ENCODE measurements around the gene WSB1. TPM values are rescaled to one million over a fixed set of nuclear protein-coding genes. Genes with fewer than 3 reads are reported as not detected.

WSB1 gene
- total and polyA plus RNA-seq, 2 donors (not counting 1 experiment from before 2014, with no cell fraction given), result 123 to 217 TPM

DNA sequence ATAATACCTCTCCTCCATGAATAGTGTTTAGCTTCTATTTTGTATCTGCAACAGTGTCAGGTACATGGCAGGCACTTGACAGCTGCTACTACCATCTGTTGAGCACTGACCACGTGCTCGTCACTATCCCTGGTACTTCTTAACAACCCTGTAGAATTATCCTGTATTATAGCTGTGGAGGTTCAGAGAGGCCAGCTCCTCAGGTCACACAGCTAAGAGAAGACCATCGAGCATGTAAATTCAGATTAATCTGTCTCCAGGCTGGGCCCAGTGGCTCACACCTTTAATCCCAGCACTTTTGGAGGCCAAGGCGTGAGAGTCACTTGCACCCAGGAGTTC lies 26.3 kb downstream of the WSB1 start:
- no peak overlapping the region for H3K27ac ChIP-seq (ENCODE audit: low read length in 2 of 2)
- no peak overlapping the region for H3K9ac ChIP-seq (ENCODE audit: low read length)
- intact Hi-C loops (cut with micrococcal nuclease), result no loop called here
- no peaks in the 10 kb centered on the region for H3K9me3 ChIP-seq (ENCODE audit: control extremely low read depth in 1 of 3, control insufficient read depth in 2 of 3, insufficient read depth in 1 of 3, low read length in 2 of 3)
- H3K4me3 ChIP-seq (ENCODE audit: control extremely low read depth in 1 of 5, extremely low read depth in 1 of 5, insufficient read depth in 1 of 5, low read depth in 2 of 5, low read length in 4 of 5), result no peak overlapping the region
- no peaks in the 10 kb centered on the region for H3K4me1 ChIP-seq (ENCODE audit: control insufficient read depth in 2 of 2, insufficient read depth in 2 of 2, low read length in 2 of 2)
- Mint-ChIP-seq H3K4me1 (no peaks in the 10 kb centered on the region), H3K27me3 (no peaks in the 10 kb centered on the region), H3K27ac (no peak overlapping the region), H3K4me3 (no peak overlapping the region), H3K9me3 (ENCODE audit: insufficient read depth) (no peaks in the 10 kb centered on the region)
- CTCF ChIA-PET, result interaction anchor here (0.5 to 1.3 kb wide), 5 partner anchors 10 to 84 kb away, joined by 3 to 6 read pairs (median 3); no protein-coding TSS in a partner anchor
- no peak for DNase-seq
- H3K79me2 ChIP-seq (ENCODE audit: control insufficient read depth, insufficient read depth, low read length), result no peaks in the 10 kb centered on the region
- peaks cover 2 to 15% of the 10 kb centered on the region in 2 experiments for H3K36me3 ChIP-seq (replicated peaks in 1 of 2; ENCODE audit: control extremely low read depth in 1 of 2, control insufficient read depth in 1 of 2, extremely low read depth in 1 of 2, insufficient read depth in 2 of 2, low read length in 1 of 2)
- no peaks in the 10 kb centered on the region for H4K20me1 ChIP-seq (ENCODE audit: control insufficient read depth, insufficient read depth, low read length, poor library complexity, severe bottlenecking)
- H2AFZ ChIP-seq (ENCODE audit: insufficient read depth, low read depth, low read length, poor library complexity, severe bottlenecking), result no peak overlapping the region
- WGBS (ENCODE audit: insufficient coverage), result 100% methylated on average over 2 of the region's 4 CpGs
- no peaks in the 10 kb centered on the region for H3K27me3 ChIP-seq (replicated peaks in 1 of 4; ENCODE audit: control extremely low read depth in 1 of 4, control insufficient read depth in 3 of 4, insufficient read depth in 4 of 4, low read length in 3 of 4)
- H3K4me2 ChIP-seq (replicated peaks; ENCODE audit: low read depth, low read length, poor library complexity, severe bottlenecking), result no peak overlapping the region
- no peak for ATAC-seq (ENCODE audit: low read depth)
- no peak for TF ChIP-seq EZH2 (IDR thresholded peaks at IDR 0.05; ENCODE audit: borderline replicate concordance, insufficient read depth, low read depth, low read length, poor library complexity, severe bottlenecking)
- TF ChIP-seq, protein P1, sequence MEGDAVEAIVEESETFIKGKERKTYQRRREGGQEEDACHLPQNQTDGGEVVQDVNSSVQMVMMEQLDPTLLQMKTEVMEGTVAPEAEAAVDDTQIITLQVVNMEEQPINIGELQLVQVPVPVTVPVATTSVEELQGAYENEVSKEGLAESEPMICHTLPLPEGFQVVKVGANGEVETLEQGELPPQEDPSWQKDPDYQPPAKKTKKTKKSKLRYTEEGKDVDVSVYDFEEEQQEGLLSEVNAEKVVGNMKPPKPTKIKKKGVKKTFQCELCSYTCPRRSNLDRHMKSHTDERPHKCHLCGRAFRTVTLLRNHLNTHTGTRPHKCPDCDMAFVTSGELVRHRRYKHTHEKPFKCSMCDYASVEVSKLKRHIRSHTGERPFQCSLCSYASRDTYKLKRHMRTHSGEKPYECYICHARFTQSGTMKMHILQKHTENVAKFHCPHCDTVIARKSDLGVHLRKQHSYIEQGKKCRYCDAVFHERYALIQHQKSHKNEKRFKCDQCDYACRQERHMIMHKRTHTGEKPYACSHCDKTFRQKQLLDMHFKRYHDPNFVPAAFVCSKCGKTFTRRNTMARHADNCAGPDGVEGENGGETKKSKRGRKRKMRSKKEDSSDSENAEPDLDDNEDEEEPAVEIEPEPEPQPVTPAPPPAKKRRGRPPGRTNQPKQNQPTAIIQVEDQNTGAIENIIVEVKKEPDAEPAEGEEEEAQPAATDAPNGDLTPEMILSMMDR (IDR thresholded peaks at IDR 0.05), result no peak
- POLR2A ChIA-PET, result no interaction called here

DNA sequence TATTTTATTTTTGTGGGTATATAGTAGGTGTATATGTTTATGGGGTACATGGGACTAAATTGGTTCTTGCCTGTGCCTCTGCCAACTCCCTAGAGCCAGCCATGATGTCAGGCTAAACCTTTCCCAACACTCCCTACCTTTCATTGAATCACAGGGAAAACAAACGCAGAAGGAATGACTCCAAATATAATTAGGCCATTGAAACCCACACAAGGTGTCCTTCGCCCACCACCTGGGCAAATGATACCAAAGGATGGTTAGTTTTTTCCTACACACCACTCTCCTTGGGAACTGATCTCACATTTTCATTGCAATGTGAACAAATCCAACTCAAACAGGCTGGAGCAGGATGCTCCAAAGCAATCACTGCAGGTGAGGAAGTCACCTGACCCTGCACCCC lies 27.5 kb downstream of the WSB1 start:
- Histone ChIP-seq H3K4me2 (replicated peaks; ENCODE audit: low read depth, low read length, poor library complexity, severe bottlenecking) (no peak overlapping the region), H3K27ac (ENCODE audit: low read length in 2 of 2) (no peak overlapping the region), H2AFZ (ENCODE audit: insufficient read depth, low read depth, low read length, poor library complexity, severe bottlenecking) (no peak overlapping the region), H3K36me3 (replicated peaks in 1 of 2; ENCODE audit: control extremely low read depth in 1 of 2, control insufficient read depth in 1 of 2, extremely low read depth in 1 of 2, insufficient read depth in 2 of 2, low read length in 1 of 2) (peaks cover 2 to 5% of the 10 kb centered on the region in 2 experiments), H3K4me1 (ENCODE audit: control insufficient read depth in 2 of 2, insufficient read depth in 2 of 2, low read length in 2 of 2) (no peaks in the 10 kb centered on the region), H4K20me1 (ENCODE audit: control insufficient read depth, insufficient read depth, low read length, poor library complexity, severe bottlenecking) (no peaks in the 10 kb centered on the region), H3K9me3 (ENCODE audit: control extremely low read depth in 1 of 3, control insufficient read depth in 2 of 3, insufficient read depth in 1 of 3, low read length in 2 of 3) (no peaks in the 10 kb centered on the region), H3K4me3 (ENCODE audit: control extremely low read depth in 1 of 5, extremely low read depth in 1 of 5, insufficient read depth in 1 of 5, low read depth in 2 of 5, low read length in 4 of 5) (no peak overlapping the region), H3K79me2 (ENCODE audit: control insufficient read depth, insufficient read depth, low read length) (no peaks in the 10 kb centered on the region), H3K9ac (ENCODE audit: low read length) (no peak overlapping the region), H3K27me3 (replicated peaks in 1 of 4; ENCODE audit: control extremely low read depth in 1 of 4, control insufficient read depth in 3 of 4, insufficient read depth in 4 of 4, low read length in 3 of 4) (no peaks in the 10 kb centered on the region)
- no peak for ATAC-seq (ENCODE audit: low read depth)
- Mint-ChIP-seq H3K4me3 (no peak overlapping the region), H3K27ac (no peak overlapping the region), H3K4me1 (no peaks in the 10 kb centered on the region), H3K27me3 (no peaks in the 10 kb centered on the region), H3K9me3 (ENCODE audit: insufficient read depth) (no peaks in the 10 kb centered on the region)
- TF ChIP-seq EZH2 (IDR thresholded peaks at IDR 0.05; ENCODE audit: borderline replicate concordance, insufficient read depth, low read depth, low read length, poor library complexity, severe bottlenecking), result no peak
- TF ChIP-seq, protein P1 (IDR thresholded peaks at IDR 0.05), result no peak
- WGBS (ENCODE audit: insufficient coverage), result 93% methylated on average over 2 of the region's 2 CpGs
- intact Hi-C loops (cut with micrococcal nuclease), result no loop called here
- ChIA-PET CTCF (interaction anchor here (0.6 to 0.7 kb wide), 2 partner anchors 12 to 51 kb away, joined by 3 read pairs; no protein-coding TSS in a partner anchor), POLR2A (no interaction called here)
- DNase-seq, result no peak

All from B cell (primary cell).